Kidney epithelial cell (primary cell): ENCODE data around the gene STX2. TPM values are rescaled to one million over a fixed set of nuclear protein-coding genes. Genes with fewer than 3 reads are reported as not detected.

Experiments used
- DNase-seq: peaks from one replicate; pipeline ENCODE4 v3.0.0-alpha.2; 2010; ENCODE audit warnings: low read depth
- H3K27me3 ChIP-seq: 2 replicates; pipeline ENCODE4 v1.6.0; 2011; ENCODE audit warnings: low read length; ENCODE audit not compliant: control insufficient read depth, insufficient read depth
- H3K36me3 ChIP-seq: 2 replicates; pipeline ENCODE4 v1.5.1; 2011; ENCODE audit warnings: low read length; ENCODE audit not compliant: control insufficient read depth, insufficient read depth
- H3K4me3 ChIP-seq: 2 replicates; pipeline ENCODE4 v1.5.1; 2011; ENCODE audit warnings: low read depth, mild to moderate bottlenecking, control low read depth, low read length
- total RNA-seq: library from RNA; depleted of rRNA; stranded (reverse); fragments of >200 nt; gene quantifications from 2 replicates; pipeline ENCODE4 v1.2.3, GENCODE V29; 2015
- TF ChIP-seq, protein P1 (sequence below): IDR thresholded peaks from 2 replicates; pipeline ENCODE4 v1.5.1; 2011; ENCODE audit warnings: mild to moderate bottlenecking, moderate library complexity, low read length, control low read depth, inconsistent platforms; ENCODE audit not compliant: insufficient read depth, poor library complexity, severe bottlenecking

STX2 gene
- total RNA-seq, 1 donor from 2014 or later = 24.4 TPM

DNA sequence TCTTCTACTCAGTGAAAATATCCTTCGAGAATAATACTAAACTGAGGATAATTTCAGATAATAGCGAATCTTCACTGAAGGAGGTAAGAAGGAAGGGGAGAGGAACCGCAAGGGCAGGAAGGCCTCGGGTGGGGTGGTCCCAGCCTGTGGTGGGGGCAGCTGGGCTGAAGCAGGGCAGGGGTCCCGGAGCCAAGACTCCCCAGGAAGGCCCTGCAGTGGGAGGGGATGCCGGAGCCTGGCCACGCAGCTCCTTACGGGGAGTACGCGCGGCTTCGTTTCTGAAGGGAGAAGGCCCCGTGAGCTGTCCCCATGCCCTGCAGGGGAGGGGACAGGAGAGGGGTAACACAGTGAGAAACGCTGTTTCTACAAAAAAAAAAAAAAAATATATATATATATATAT, 21.2 kb downstream of the STX2 start:
- TF ChIP-seq, protein P1, sequence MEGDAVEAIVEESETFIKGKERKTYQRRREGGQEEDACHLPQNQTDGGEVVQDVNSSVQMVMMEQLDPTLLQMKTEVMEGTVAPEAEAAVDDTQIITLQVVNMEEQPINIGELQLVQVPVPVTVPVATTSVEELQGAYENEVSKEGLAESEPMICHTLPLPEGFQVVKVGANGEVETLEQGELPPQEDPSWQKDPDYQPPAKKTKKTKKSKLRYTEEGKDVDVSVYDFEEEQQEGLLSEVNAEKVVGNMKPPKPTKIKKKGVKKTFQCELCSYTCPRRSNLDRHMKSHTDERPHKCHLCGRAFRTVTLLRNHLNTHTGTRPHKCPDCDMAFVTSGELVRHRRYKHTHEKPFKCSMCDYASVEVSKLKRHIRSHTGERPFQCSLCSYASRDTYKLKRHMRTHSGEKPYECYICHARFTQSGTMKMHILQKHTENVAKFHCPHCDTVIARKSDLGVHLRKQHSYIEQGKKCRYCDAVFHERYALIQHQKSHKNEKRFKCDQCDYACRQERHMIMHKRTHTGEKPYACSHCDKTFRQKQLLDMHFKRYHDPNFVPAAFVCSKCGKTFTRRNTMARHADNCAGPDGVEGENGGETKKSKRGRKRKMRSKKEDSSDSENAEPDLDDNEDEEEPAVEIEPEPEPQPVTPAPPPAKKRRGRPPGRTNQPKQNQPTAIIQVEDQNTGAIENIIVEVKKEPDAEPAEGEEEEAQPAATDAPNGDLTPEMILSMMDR = no peak
- Histone ChIP-seq H3K27me3 (no peaks in the 10 kb centered on the region), H3K4me3 (no peak overlapping the region), H3K36me3 (no peaks in the 10 kb centered on the region)
- DNase-seq = no peak

DNA sequence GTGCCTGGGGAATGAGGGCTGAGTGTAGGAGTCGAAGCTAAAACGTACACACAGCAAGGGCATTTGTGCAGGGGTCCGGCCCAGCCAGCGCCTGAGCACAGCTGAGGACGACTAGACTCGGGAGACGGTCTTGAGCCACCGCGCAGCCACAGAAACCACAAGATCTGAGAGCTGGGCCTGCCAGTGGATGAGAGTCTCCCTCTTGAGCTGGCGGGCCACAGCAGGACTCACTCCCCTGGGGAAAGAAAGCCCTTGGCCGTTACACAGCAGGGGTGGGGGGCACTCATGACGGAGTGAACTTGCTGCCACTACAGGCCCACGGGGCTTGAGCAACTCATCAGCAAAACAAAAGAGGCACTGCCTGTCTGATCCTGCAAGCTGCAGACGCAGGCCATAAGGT, 23.0 kb downstream of the STX2 start:
- H3K27me3 ChIP-seq = no peaks in the 10 kb centered on the region
- TF ChIP-seq, protein P1 = no peak
- H3K36me3 ChIP-seq = no peaks in the 10 kb centered on the region
- DNase-seq = no peak
- no peak overlapping the region for H3K4me3 ChIP-seq

DNA sequence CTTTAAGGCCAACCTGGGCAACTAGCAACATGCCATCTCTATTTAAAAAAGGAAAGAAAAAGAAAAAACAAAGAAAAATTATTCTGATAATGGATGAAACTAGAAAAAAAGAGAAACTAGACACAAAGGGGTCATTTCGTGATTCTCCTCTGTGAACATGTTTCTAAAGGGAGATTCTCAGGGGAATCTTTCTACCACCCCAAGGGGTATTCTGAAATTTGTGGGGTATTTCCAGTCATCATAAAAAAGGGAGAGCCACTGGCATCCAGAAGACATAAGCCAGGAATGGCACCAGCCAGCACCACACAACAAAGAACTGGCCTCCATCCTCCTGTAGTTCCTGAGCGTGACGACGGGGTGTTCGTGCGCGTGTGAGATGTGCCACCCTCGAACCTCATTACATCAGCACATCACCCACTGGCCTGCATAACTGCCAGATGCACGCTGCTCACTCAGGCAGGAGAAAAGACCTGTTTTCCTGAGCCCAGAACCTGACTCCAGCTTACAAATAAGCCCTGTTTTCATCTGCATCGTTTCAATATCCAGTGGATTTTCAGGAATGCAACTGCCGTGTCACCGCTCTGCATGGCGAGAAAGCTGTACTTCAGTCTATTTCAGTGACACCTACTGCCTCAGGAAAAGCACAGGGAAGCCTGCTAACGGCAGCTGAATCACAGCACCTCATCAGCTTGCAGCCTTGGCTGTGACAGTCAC, 23.9 kb downstream of the STX2 start:
- Histone ChIP-seq H3K36me3 (peaks cover 1% of the 10 kb centered on the region), H3K4me3 (no peak overlapping the region), H3K27me3 (no peaks in the 10 kb centered on the region)
- TF ChIP-seq, protein P1 = no peak
- no peak for DNase-seq

DNA sequence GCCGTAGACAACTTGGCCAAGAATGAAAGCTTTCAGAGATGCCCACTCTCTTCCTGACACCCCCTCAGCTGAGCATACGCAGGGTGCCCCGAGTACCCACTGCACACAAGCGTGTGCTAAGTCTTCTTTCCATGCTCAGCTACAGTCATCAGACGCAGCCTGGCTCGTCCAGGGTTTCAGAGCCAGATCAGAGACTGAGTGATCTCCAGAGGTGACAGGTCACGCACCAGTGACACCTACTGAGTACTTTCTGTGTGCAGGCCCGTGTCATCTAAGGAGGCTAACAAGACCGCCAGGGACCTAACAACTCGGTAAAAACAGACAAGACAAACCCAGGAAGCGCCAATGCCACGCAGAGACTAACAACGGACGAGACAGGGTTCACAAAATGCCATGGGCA, 25.1 kb downstream of the STX2 start:
- TF ChIP-seq, protein P1 = no peak
- Histone ChIP-seq H3K27me3 (no peaks in the 10 kb centered on the region), H3K4me3 (no peak overlapping the region), H3K36me3 (peaks cover 1% of the 10 kb centered on the region)
- DNase-seq = no peak

DNA sequence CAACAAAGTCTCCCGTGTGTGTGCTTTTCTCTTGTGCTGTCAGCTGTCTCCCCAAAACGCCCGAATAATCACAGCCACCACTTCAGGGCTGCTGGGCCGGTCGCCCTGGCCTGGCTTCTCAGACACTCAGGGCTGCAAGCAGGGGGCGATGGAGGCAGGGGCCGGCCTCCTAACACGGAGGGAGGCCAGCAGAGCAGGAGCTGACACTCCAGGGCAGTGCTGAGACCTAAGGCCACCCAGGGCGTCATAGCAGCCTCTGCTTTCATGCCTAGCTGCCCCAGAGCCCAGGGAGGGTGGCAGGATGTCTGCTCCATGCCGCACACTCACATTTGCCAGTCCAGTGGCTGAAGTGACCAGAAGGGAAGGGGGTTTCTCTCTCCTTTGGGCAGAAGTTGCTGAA, 25.6 kb downstream of the STX2 start:
- Histone ChIP-seq H3K27me3 (no peaks in the 10 kb centered on the region), H3K4me3 (no peak overlapping the region), H3K36me3 (peaks cover 1% of the 10 kb centered on the region)
- TF ChIP-seq, protein P1 = no peak
- no peak for DNase-seq

DNA sequence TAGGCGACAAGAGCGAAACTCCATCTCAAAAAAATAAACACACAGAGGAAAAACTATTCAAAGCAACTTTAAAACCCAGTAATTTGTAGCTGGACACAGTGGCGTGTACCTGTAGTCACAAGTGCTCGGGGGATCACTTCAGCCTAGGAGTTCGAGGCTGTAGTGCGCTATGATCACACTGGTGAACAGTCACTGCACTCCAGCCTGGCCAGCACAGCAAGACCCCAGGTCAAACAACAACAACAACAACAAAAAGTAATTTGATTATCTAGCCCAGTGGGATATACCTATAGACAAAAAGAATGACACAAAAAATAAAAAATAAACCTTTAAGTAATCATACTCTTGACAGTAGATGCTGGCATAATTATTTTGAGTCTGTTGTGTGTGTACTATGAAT, 29.3 kb downstream of the STX2 start:
- Histone ChIP-seq H3K4me3 (no peak overlapping the region), H3K36me3 (peaks cover 1% of the 10 kb centered on the region), H3K27me3 (no peaks in the 10 kb centered on the region)
- TF ChIP-seq, protein P1 = no peak
- DNase-seq = no peak
